Measurements from ENCODE around the gene USP47.

USP47 gene

GRCh38 chr11:11967669-11968510 lies 126.1 kb downstream of the USP47 start:
- no peak for DNase-seq

- DNase-seq = no peak
Observed at GRCh38 chr11:11968511-11969280, 126.9 kb downstream of the USP47 start.

- DNase-seq = no peak
Observed at GRCh38 chr11:11969380-11970215, 127.8 kb downstream of the USP47 start.

GRCh38 chr11:11970556-11970955 lies 128.8 kb downstream of the USP47 start:
- DNase-seq = no peak

GRCh38 chr11:11971906-11972547 lies 130.3 kb downstream of the USP47 start:
- no peak for DNase-seq

GRCh38 chr11:11972730-11973341 lies 131.1 kb downstream of the USP47 start:
- DNase-seq = no peak

GRCh38 chr11:11973361-11973800 lies 131.6 kb downstream of the USP47 start:
- no peak for DNase-seq

- DNase-seq = no peak
Observed at GRCh38 chr11:11973866-11974265, 132.1 kb downstream of the USP47 start.

GRCh38 chr11:11975201-11976092 lies 133.7 kb downstream of the USP47 start:
- DNase-seq = no peak

- DNase-seq = no peak
Observed at GRCh38 chr11:11976481-11977127, 134.8 kb downstream of the USP47 start.

- DNase-seq = no peak
Observed at GRCh38 chr11:11977206-11977938, 135.6 kb downstream of the USP47 start.

GRCh38 chr11:11978098-11978637 lies 136.4 kb downstream of the USP47 start:
- no peak for DNase-seq

- no peak for DNase-seq
Observed at GRCh38 chr11:11978792-11979487, 137.2 kb downstream of the USP47 start.

GRCh38 chr11:11979488-11980117 lies 137.8 kb downstream of the USP47 start:
- DNase-seq = no peak

- DNase-seq = no peak
Observed at GRCh38 chr11:11980200-11980599, 138.4 kb downstream of the USP47 start.

- DNase-seq = no peak
Observed at GRCh38 chr11:11980841-11981308, 139.1 kb downstream of the USP47 start.

GRCh38 chr11:11981364-11981763 lies 139.6 kb downstream of the USP47 start:
- DNase-seq = no peak

GRCh38 chr11:11981840-11982239 lies 140.1 kb downstream of the USP47 start:
- DNase-seq = no peak
